Activated T-cell treated with anti-CD3 and anti-CD28 coated beads, Interleukin-2, amount 50 U/mL, for 24 hours (primary cell): Measurements from ENCODE around the gene KCNN3.
A peak's percentile ranks its signal among the peaks of the same experiment; 100 is the strongest.

Experiments
- DNase-seq: peaks from one replicate; pipeline ENCODE4 v3.0.0-alpha.2; 2020
- H3K27ac Mint-ChIP-seq: 2 replicates; pipeline ENCODE4 v1.8.0; 2020; ENCODE audit warnings: mild to moderate bottlenecking, mixed read lengths
- H3K27me3 Mint-ChIP-seq: 2 replicates; pipeline ENCODE4 v1.8.0; 2020; ENCODE audit warnings: mixed read lengths
- H3K36me3 Mint-ChIP-seq: 2 replicates; pipeline ENCODE4 v1.8.0; 2020; ENCODE audit warnings: low read depth, mixed read lengths
- H3K4me1 Mint-ChIP-seq: 2 replicates; pipeline ENCODE4 v1.8.0; 2020; ENCODE audit warnings: low read depth, mixed read lengths
- H3K4me3 Mint-ChIP-seq: 2 replicates; pipeline ENCODE4 v1.8.0; 2020; ENCODE audit warnings: mild to moderate bottlenecking, moderate library complexity, mixed read lengths
- H3K9me3 Mint-ChIP-seq: 2 replicates; pipeline ENCODE4 v1.8.0; 2020; ENCODE audit warnings: mixed read lengths

The KCNN3 gene

GRCh38 chr1:154812877-154813276, 57.2 kb downstream of the KCNN3 start:
- no peak for DNase-seq
- Mint-ChIP-seq H3K4me3 (no peak overlapping the region), H3K4me1 (peaks cover 18% of the 10 kb centered on the region), H3K36me3 (no peaks in the 10 kb centered on the region), H3K27ac (no peak overlapping the region), H3K9me3 (no peaks in the 10 kb centered on the region), H3K27me3 (no peaks in the 10 kb centered on the region)

DNA sequence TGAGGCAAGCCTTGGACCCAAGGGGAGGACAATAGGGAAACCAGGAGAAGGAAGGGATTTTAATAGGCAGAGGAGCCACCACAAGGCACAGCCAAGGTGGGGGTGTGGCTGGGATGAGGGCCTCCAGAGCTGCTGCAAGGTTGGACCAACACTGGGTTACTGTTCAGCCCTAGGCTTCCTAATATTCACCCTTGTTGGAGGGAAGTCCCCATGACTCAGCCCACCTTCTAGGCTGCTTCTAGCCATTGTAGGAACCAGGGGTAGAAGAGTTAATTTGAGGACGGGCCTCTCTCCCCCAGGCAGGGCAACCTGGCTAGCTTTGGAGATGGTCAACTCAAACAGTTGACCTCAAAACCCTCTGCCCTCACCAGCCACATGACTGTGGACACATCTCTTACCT, 59.5 kb downstream of the KCNN3 start:
- DNase-seq = no peak
- Mint-ChIP-seq H3K9me3 (no peaks in the 10 kb centered on the region), H3K27me3 (peaks cover 3% of the 10 kb centered on the region), H3K36me3 (no peaks in the 10 kb centered on the region), H3K4me3 (no peak overlapping the region), H3K27ac (no peak overlapping the region), H3K4me1 (peaks cover 18% of the 10 kb centered on the region)

GRCh38 chr1:154809436-154810413, 60.4 kb downstream of the KCNN3 start:
- Mint-ChIP-seq H3K27me3 (peaks cover 3% of the 10 kb centered on the region), H3K9me3 (no peaks in the 10 kb centered on the region), H3K4me1 (peaks cover 18% of the 10 kb centered on the region), H3K4me3 (no peak overlapping the region), H3K36me3 (no peaks in the 10 kb centered on the region), H3K27ac (peak overlapping the region; percentile 67)
- DNase-seq = no peak

DNA sequence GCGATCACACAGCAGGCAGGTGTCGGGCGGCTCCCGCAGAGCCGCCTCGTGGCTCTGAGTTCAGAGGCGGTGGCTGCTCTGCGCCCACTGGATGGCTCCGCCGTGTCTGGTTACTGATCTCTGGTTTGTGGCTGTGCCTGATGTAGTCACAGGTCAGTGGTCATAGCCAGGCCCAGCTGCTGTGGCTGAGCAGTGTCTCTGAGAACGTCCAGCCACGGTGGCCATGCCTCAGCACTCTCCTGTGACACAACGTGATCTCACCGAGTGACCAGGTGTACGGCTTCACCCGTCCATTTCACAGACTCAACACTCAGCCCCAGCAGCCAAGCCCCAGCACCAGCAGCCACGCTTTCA, 61.2 kb downstream of the KCNN3 start:
- H3K36me3 Mint-ChIP-seq = no peaks in the 10 kb centered on the region
- H3K9me3 Mint-ChIP-seq = no peaks in the 10 kb centered on the region
- no peak for DNase-seq
- H3K4me1 Mint-ChIP-seq = peaks cover 18% of the 10 kb centered on the region
- H3K27ac Mint-ChIP-seq = no peak overlapping the region
- no peak overlapping the region for H3K4me3 Mint-ChIP-seq
- peaks cover 4% of the 10 kb centered on the region for H3K27me3 Mint-ChIP-seq

GRCh38 chr1:154808261-154808908, 61.7 kb downstream of the KCNN3 start:
- Mint-ChIP-seq H3K36me3 (no peaks in the 10 kb centered on the region), H3K27ac (no peak overlapping the region), H3K4me3 (no peak overlapping the region), H3K4me1 (peaks cover 18% of the 10 kb centered on the region), H3K27me3 (peaks cover 9% of the 10 kb centered on the region), H3K9me3 (no peaks in the 10 kb centered on the region)
- no peak for DNase-seq

- Mint-ChIP-seq H3K27ac (no peak overlapping the region), H3K27me3 (peaks cover 9% of the 10 kb centered on the region), H3K4me3 (no peak overlapping the region), H3K36me3 (no peaks in the 10 kb centered on the region), H3K9me3 (no peaks in the 10 kb centered on the region), H3K4me1 (peaks cover 18% of the 10 kb centered on the region)
- no peak for DNase-seq
Observed at GRCh38 chr1:154807048-154807591, 63.0 kb downstream of the KCNN3 start.

GRCh38 chr1:154806333-154806732, 63.7 kb downstream of the KCNN3 start:
- Mint-ChIP-seq H3K27ac (no peak overlapping the region), H3K27me3 (peaks cover 9% of the 10 kb centered on the region), H3K36me3 (no peaks in the 10 kb centered on the region), H3K4me3 (no peak overlapping the region), H3K9me3 (no peaks in the 10 kb centered on the region), H3K4me1 (peaks cover 18% of the 10 kb centered on the region)
- no peak for DNase-seq

GRCh38 chr1:154802982-154803920, 66.8 kb downstream of the KCNN3 start:
- H3K4me3 Mint-ChIP-seq = no peak overlapping the region
- peaks cover 9% of the 10 kb centered on the region for H3K27me3 Mint-ChIP-seq
- DNase-seq = no peak
- no peaks in the 10 kb centered on the region for H3K36me3 Mint-ChIP-seq
- no peak overlapping the region for H3K27ac Mint-ChIP-seq
- no peaks in the 10 kb centered on the region for H3K4me1 Mint-ChIP-seq
- no peaks in the 10 kb centered on the region for H3K9me3 Mint-ChIP-seq

DNA sequence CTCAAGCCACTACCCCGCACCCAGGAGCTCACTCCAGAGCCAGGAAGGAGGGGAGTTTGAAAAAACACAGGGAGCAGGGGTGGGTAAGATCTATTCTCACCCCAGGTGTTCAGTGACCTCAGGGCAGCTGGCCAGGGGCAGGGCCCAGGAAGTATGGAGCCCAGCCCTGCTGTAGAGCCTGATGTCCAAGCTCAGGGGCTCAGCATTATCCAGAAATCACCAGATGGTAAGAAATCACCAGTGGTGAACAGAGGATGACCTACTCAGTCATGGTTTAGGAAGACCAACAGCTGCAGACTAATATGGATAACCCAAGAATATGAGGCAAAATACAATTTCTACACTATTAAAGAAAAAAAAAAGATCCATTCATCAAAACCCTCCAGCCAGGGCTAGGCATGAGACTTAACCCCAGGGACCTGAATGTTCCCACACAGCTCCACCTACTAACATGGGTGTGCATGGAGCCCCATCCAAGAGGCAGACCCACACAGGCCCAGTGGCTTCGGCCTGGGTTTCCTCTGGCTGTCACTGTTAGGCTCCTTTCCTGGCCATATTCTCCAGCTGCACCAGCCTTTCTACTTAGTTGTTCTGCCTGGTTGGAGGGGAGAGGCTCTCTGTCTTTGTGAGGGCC, 67.6 kb downstream of the KCNN3 start:
- no peak overlapping the region for H3K27ac Mint-ChIP-seq
- no peaks in the 10 kb centered on the region for H3K9me3 Mint-ChIP-seq
- H3K27me3 Mint-ChIP-seq = peaks cover 9% of the 10 kb centered on the region
- H3K36me3 Mint-ChIP-seq = no peaks in the 10 kb centered on the region
- DNase-seq = no peak
- H3K4me3 Mint-ChIP-seq = no peak overlapping the region
- H3K4me1 Mint-ChIP-seq = no peaks in the 10 kb centered on the region

DNA sequence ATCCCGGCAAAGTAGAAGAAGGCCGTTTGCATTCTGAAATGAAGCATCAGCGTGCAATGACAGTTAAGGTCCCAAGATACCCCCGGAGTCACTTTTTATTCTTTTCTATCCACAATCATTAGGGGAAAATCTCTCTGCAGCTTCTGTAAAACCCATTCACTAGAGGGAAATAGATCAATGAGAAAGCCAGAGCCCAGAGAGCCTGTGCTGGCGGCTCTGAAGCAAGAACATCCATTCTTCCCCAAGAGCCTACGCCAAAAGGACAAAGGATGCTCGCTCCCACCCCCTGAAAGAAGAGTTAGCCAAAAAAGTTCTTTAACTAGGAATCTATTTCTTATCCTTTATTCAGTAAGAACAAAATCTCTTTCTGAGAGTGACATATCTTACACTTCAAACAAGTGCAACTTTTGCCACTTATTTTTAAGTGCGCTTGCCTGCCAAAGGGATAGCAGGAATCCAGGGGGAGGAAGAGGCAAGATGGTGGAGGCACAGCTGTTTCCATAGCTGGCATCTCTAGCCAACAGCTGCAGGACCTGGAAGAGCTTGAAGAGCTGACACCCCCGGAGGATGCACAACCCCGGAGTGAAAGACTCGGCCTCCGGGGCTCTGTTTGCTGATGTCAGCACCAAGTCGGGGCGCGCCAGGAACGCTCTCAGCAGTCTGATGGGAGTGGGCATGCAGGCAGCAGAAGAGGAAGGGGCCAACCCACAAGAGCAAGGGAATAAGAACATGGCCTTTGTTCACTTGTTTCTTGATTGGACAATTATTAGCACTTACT, 68.7 kb downstream of the KCNN3 start:
- Mint-ChIP-seq H3K9me3 (no peaks in the 10 kb centered on the region), H3K27me3 (peaks cover 9% of the 10 kb centered on the region), H3K36me3 (no peaks in the 10 kb centered on the region), H3K27ac (no peak overlapping the region), H3K4me1 (no peaks in the 10 kb centered on the region), H3K4me3 (no peak overlapping the region)
- DNase-seq = no peak

DNA sequence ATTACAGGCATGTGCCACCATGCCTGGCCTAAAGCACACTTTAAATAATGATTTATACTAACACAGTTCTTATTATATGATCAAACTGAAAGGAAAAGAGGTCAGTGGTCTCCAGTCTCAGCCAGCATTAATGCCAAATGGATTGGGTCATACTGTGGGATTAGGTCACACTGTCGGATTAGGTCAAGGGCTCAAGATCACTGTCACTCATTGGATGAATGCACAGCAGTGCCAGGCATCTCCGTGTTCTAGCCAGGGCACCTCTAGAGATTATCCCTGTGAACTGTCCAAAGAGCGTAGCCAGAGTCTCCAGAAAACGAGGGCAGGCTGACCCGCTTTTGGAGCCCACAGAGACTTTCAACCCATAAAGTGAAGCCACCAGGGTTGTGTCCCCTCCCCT, 70.9 kb downstream of the KCNN3 start:
- no peak overlapping the region for H3K4me3 Mint-ChIP-seq
- no peaks in the 10 kb centered on the region for H3K9me3 Mint-ChIP-seq
- no peak overlapping the region for H3K27ac Mint-ChIP-seq
- no peaks in the 10 kb centered on the region for H3K36me3 Mint-ChIP-seq
- H3K4me1 Mint-ChIP-seq = no peaks in the 10 kb centered on the region
- H3K27me3 Mint-ChIP-seq = peaks cover 6% of the 10 kb centered on the region
- DNase-seq = no peak

DNA sequence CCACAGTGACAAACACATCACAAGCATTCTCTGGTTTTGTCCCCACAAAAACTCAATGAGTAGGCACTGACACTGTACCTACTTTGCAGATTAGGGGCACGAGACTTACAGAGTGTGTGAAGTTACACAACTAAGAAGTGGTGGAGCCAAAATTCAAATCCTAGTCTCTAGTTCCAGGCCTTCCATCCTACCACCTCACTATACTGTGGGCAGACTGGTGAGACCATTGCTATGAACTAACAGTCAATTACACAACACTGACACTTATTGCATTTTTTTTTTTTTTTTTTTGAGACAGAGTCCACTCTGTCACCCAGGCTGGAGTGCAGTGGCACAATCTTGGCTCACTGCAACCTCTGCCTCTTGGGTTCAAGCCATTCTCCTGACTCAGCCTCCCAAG, 71.4 kb downstream of the KCNN3 start:
- H3K36me3 Mint-ChIP-seq = no peaks in the 10 kb centered on the region
- DNase-seq = no peak
- peaks cover 1% of the 10 kb centered on the region for H3K4me1 Mint-ChIP-seq
- no peak overlapping the region for H3K4me3 Mint-ChIP-seq
- peaks cover 3% of the 10 kb centered on the region for H3K27me3 Mint-ChIP-seq
- no peaks in the 10 kb centered on the region for H3K9me3 Mint-ChIP-seq
- no peak overlapping the region for H3K27ac Mint-ChIP-seq

DNA sequence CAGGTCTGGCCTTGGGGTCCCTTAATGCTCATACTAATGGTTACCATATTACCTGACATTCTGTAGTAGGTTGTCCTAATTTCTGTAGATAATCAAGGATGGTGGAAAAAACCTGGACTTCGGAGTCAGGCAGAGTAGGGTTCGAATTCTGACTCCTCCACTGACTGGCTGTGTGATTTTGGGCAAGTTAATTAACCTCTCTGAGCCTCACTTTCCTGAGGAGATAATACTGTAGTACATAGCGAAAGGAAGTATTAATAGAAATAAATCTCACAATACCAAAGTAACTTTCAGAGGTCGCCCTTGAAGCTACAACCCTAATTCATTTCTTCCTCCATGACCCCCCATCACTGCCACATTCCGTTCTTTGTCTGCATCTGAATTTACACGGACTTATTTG, 72.9 kb downstream of the KCNN3 start:
- H3K9me3 Mint-ChIP-seq = no peaks in the 10 kb centered on the region
- H3K27ac Mint-ChIP-seq = no peak overlapping the region
- DNase-seq = no peak
- no peak overlapping the region for H3K4me3 Mint-ChIP-seq
- H3K27me3 Mint-ChIP-seq = no peaks in the 10 kb centered on the region
- H3K4me1 Mint-ChIP-seq = peaks cover 12% of the 10 kb centered on the region
- no peaks in the 10 kb centered on the region for H3K36me3 Mint-ChIP-seq
